GM12878 (cell line): Measurements from ENCODE around the gene ASTL. TPM values are rescaled to one million over a fixed set of nuclear protein-coding genes. Genes with fewer than 3 reads are reported as not detected.
A peak's percentile ranks its signal among the peaks of the same experiment; 100 is the strongest.

Experiments used
- BCL11A ChIP-seq: IDR thresholded peaks from 2 replicates; pipeline ENCODE4 v1.6.1; 2011; ENCODE audit warnings: low read depth, low read length
- CHD1 ChIP-seq: IDR thresholded peaks from 2 replicates; pipeline ENCODE4 v1.6.1; 2012; ENCODE audit warnings: low read depth, low read length, improper control_type of control experiment
- FOXM1 ChIP-seq: IDR thresholded peaks from 2 replicates; pipeline ENCODE4 v1.6.1; 2012; ENCODE audit warnings: low read depth, mild to moderate bottlenecking, inconsistent platforms, low read length, moderate library complexity
- HDAC2 ChIP-seq: fragments of 200-600 bp; sonication (generic); IDR thresholded peaks from 2 replicates; pipeline ENCODE4 v1.6.1; 2017
- KDM1A ChIP-seq: fragments of 200-600 bp; sonication (generic); IDR thresholded peaks from 2 replicates; pipeline ENCODE4 v1.6.1; 2016; ENCODE audit warnings: borderline replicate concordance
- MTA3 ChIP-seq: IDR thresholded peaks from 2 replicates; pipeline ENCODE4 v1.6.1; 2012; ENCODE audit warnings: low read length, inconsistent platforms, borderline replicate concordance
- MYB ChIP-seq: fragments of 150-350 bp; IDR thresholded peaks from 2 replicates; pipeline ENCODE4 v1.6.1; 2014; ENCODE audit warnings: mild to moderate bottlenecking, low read depth, low read length, borderline replicate concordance
- NFIC ChIP-seq: IDR thresholded peaks from 2 replicates; pipeline ENCODE4 v1.6.1; 2012; ENCODE audit warnings: low read depth, mild to moderate bottlenecking, inconsistent platforms, low read length, moderate library complexity
- NFYA ChIP-seq: IDR thresholded peaks from 2 replicates; pipeline ENCODE4 v1.6.1; 2011; ENCODE audit warnings: low read depth, mild to moderate bottlenecking, low read length, improper control_type of control experiment, borderline replicate concordance
- NFYB ChIP-seq: IDR thresholded peaks from 2 replicates; pipeline ENCODE4 v1.6.1; 2011; ENCODE audit warnings: low read depth, mild to moderate bottlenecking, low read length, improper control_type of control experiment, moderate library complexity; ENCODE audit not compliant: insufficient read depth
- POLR2AphosphoS2 ChIP-seq: IDR thresholded peaks from 2 replicates; pipeline ENCODE4 v1.6.1; 2011; ENCODE audit warnings: low read depth, mild to moderate bottlenecking, low read length, improper control_type of control experiment, moderate library complexity
- POU2F2 ChIP-seq: IDR thresholded peaks from 3 replicates; pipeline ENCODE4 v1.6.1; 2011; ENCODE audit warnings: low read depth, mild to moderate bottlenecking, low read length, borderline replicate concordance
- RAD51 ChIP-seq: fragments of 450-650 bp; IDR thresholded peaks from 2 replicates; pipeline ENCODE4 v1.6.1; 2016; ENCODE audit warnings: moderate library complexity, mild to moderate bottlenecking, inconsistent platforms
- RUNX3 ChIP-seq: IDR thresholded peaks from 2 replicates; pipeline ENCODE4 v1.6.1; 2012; ENCODE audit warnings: low read length, inconsistent platforms
- SMAD5 ChIP-seq: IDR thresholded peaks from 2 replicates; pipeline ENCODE4 v1.6.1; 2016; ENCODE audit warnings: antibody characterized with exemption, low read depth
- SRF ChIP-seq, 2 experiments: IDR thresholded peaks; 2 replicates each; pipeline ENCODE4 v1.6.1; 2011; ENCODE audit warnings: low read depth in 2 of 2, low read length in 2 of 2, mild to moderate bottlenecking in 1 of 2, moderate library complexity in 1 of 2
- SUZ12 ChIP-seq: fragments of 200-600 bp; sonication (generic); IDR thresholded peaks from one replicate; pipeline ENCODE4 v1.6.1; 2018; ENCODE audit warnings: antibody characterized with exemption, mild to moderate bottlenecking; ENCODE audit not compliant: unreplicated experiment
- TARDBP ChIP-seq: IDR thresholded peaks from 2 replicates; pipeline ENCODE4 v1.6.1; 2016; ENCODE audit warnings: borderline replicate concordance
- TCF12 ChIP-seq: IDR thresholded peaks from 2 replicates; pipeline ENCODE4 v1.6.1; 2011; ENCODE audit warnings: low read depth, mild to moderate bottlenecking, low read length
- USF2 ChIP-seq: IDR thresholded peaks from 2 replicates; pipeline ENCODE4 v1.6.1; 2011; ENCODE audit warnings: low read depth, low read length, improper control_type of control experiment, borderline replicate concordance
- WRNIP1 ChIP-seq: IDR thresholded peaks from 2 replicates; pipeline ENCODE4 v1.6.1; 2011; ENCODE audit warnings: low read depth, low read length, improper control_type of control experiment, borderline replicate concordance
- YBX1 ChIP-seq: fragments of 450-650 bp; IDR thresholded peaks from 2 replicates; pipeline ENCODE4 v1.6.1; 2016; ENCODE audit warnings: antibody characterized with exemption
- ZZZ3 ChIP-seq: IDR thresholded peaks from 2 replicates; pipeline ENCODE4 v1.6.1; 2011; ENCODE audit warnings: low read depth; ENCODE audit not compliant: control insufficient read depth, insufficient read length
- polyA plus RNA-seq, 11 experiments: library from polyadenylated mRNA; depleted of rRNA in 4 of 11; unstranded in 6 of 11; stranded (reverse) in 5 of 11; fragments of >200 nt; fragmentation: Nextera tagmentation in 4 of 11; fragmentation: Illumina TruSeq in 1 of 11; extraction: Ambion mirVana in 4 of 11; extraction: Trizol in 1 of 11; gene quantifications; 1 replicate in 1 of 11; 2 replicates in 10 of 11; pipeline versions ENCODE4 v1.2.1 to v1.2.3, GENCODE V29; 2011 to 2016; ENCODE audit warnings: inconsistent platforms in 2 of 11, missing spikeins in 2 of 11, low read depth in 1 of 11
- total RNA-seq, 4 experiments: library from RNA; depleted of rRNA in 3 of 4; stranded (reverse); fragments of >200 nt in 3 of 4; fragmentation: Illumina TruSeq in 1 of 4; extraction: Trizol in 1 of 4; gene quantifications; 2 replicates each; pipeline versions ENCODE4 v1.2.1 to v1.2.3, GENCODE V29; 2013 to 2021
- TF ChIP-seq, protein P1 (sequence below): fragments of 450-650 bp; IDR thresholded peaks from 2 replicates; pipeline ENCODE4 v1.6.1; 2018; ENCODE audit warnings: mild to moderate bottlenecking, low read depth, moderate library complexity; ENCODE audit not compliant: partially characterized antibody
- TF ChIP-seq, protein P2 (sequence below): fragments of 450-650 bp; formaldehyde crosslinking; IDR thresholded peaks from 2 replicates; pipeline ENCODE4 v1.5.0; 2022; ENCODE audit warnings: mild to moderate bottlenecking, missing genetic modification characterization

ASTL gene
- total and polyA plus RNA-seq, 10 of the 15 experiments (the other 5 are each of a cell fraction or from before 2014, with no cell fraction given): 0.18 to 1.0 (median 0.38) TPM; not detected in 4

GRCh38 chr2:96143848-96144480, 5.7 kb upstream of the ASTL start (continued):
- peak; percentile 78; the same call in 1 of the 2 replicates for TF ChIP-seq WRNIP1
- TF ChIP-seq, protein P1, sequence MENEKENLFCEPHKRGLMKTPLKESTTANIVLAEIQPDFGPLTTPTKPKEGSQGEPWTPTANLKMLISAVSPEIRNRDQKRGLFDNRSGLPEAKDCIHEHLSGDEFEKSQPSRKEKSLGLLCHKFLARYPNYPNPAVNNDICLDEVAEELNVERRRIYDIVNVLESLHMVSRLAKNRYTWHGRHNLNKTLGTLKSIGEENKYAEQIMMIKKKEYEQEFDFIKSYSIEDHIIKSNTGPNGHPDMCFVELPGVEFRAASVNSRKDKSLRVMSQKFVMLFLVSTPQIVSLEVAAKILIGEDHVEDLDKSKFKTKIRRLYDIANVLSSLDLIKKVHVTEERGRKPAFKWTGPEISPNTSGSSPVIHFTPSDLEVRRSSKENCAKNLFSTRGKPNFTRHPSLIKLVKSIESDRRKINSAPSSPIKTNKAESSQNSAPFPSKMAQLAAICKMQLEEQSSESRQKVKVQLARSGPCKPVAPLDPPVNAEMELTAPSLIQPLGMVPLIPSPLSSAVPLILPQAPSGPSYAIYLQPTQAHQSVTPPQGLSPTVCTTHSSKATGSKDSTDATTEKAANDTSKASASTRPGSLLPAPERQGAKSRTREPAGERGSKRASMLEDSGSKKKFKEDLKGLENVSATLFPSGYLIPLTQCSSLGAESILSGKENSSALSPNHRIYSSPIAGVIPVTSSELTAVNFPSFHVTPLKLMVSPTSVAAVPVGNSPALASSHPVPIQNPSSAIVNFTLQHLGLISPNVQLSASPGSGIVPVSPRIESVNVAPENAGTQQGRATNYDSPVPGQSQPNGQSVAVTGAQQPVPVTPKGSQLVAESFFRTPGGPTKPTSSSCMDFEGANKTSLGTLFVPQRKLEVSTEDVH: no peak
- TF ChIP-seq, protein P2, sequence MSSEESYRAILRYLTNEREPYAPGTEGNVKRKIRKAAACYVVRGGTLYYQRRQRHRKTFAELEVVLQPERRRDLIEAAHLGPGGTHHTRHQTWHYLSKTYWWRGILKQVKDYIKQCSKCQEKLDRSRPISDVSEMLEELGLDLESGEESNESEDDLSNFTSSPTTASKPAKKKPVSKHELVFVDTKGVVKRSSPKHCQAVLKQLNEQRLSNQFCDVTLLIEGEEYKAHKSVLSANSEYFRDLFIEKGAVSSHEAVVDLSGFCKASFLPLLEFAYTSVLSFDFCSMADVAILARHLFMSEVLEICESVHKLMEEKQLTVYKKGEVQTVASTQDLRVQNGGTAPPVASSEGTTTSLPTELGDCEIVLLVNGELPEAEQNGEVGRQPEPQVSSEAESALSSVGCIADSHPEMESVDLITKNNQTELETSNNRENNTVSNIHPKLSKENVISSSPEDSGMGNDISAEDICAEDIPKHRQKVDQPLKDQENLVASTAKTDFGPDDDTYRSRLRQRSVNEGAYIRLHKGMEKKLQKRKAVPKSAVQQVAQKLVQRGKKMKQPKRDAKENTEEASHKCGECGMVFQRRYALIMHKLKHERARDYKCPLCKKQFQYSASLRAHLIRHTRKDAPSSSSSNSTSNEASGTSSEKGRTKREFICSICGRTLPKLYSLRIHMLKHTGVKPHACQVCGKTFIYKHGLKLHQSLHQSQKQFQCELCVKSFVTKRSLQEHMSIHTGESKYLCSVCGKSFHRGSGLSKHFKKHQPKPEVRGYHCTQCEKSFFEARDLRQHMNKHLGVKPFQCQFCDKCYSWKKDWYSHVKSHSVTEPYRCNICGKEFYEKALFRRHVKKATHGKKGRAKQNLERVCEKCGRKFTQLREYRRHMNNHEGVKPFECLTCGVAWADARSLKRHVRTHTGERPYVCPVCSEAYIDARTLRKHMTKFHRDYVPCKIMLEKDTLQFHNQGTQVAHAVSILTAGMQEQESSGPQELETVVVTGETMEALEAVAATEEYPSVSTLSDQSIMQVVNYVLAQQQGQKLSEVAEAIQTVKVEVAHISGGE: no peak
- TF ChIP-seq SUZ12: no peak
- no peak for TF ChIP-seq BCL11A
- TF ChIP-seq ZZZ3: no peak
- TF ChIP-seq YBX1: no peak
- TF ChIP-seq TCF12: no peak
- peak; percentile 20; the same call in 1 of the 3 replicates for TF ChIP-seq POU2F2
- TF ChIP-seq TARDBP: peak; percentile 83
- peak; percentile 58; the same call in 1 of the 2 replicates for TF ChIP-seq SMAD5
- no peak for TF ChIP-seq KDM1A
- no peak for TF ChIP-seq NFYA
- TF ChIP-seq NFYB: no peak
- TF ChIP-seq USF2: no peak
- no peak for TF ChIP-seq NFIC
- TF ChIP-seq MTA3: no peak
- no peak for TF ChIP-seq HDAC2
- peak; percentile 73 for TF ChIP-seq CHD1
- peak; percentile 89; the same call in 1 of the 2 replicates for TF ChIP-seq POLR2AphosphoS2
- 0 out of 2 replicates have a peak, but pooled peaks have one; percentile 14 for TF ChIP-seq MYB
- TF ChIP-seq RAD51: no peak
- no peak for TF ChIP-seq SRF (IDR thresholded peaks at IDR 0.05; ENCODE audit: low read depth in 2 of 2, low read length in 2 of 2)
- no peak for TF ChIP-seq RUNX3
- no peak for TF ChIP-seq FOXM1
